HepG2 (cell line): ENCODE results near the gene RDH16. TPM values are rescaled to one million over a fixed set of nuclear protein-coding genes. Genes with fewer than 3 reads are reported as not detected.
A peak's percentile ranks its signal among the peaks of the same experiment; 100 is the strongest.

Source experiments
- ARID4A ChIP-seq: sonication (generic); formaldehyde crosslinking; IDR thresholded peaks from 2 replicates; pipeline ENCODE4 v1.5.0; 2020; ENCODE audit warnings: mild to moderate bottlenecking, missing genetic modification reagents, borderline replicate concordance
- CENPT ChIP-seq: sonication (generic); formaldehyde crosslinking; IDR thresholded peaks from 2 replicates; pipeline ENCODE4 v1.8.0; 2022; ENCODE audit warnings: low read depth, mild to moderate bottlenecking, moderate library complexity, missing genetic modification reagents
- HOXD1 ChIP-seq: sonication (generic); formaldehyde crosslinking; IDR thresholded peaks from 2 replicates; pipeline ENCODE4 v1.5.0; 2020; ENCODE audit warnings: missing genetic modification reagents
- ISL2 ChIP-seq: sonication (generic); formaldehyde crosslinking; IDR thresholded peaks from 2 replicates; pipeline ENCODE4 v1.5.0; 2020; ENCODE audit warnings: missing genetic modification reagents
- JUND ChIP-seq: sonication (generic); formaldehyde crosslinking; IDR thresholded peaks from 2 replicates; pipeline ENCODE4 v1.8.0; 2022; ENCODE audit warnings: mild to moderate bottlenecking, missing genetic modification reagents
- MEF2D ChIP-seq: sonication (generic); formaldehyde crosslinking; IDR thresholded peaks from 2 replicates; pipeline ENCODE4 v1.5.1; 2020; ENCODE audit warnings: mild to moderate bottlenecking, missing genetic modification reagents
- SOX13 ChIP-seq, 3 experiments: fragments of 450-650 bp in 1 of 3; sonication (generic) in 1 of 3; formaldehyde crosslinking in 1 of 3; IDR thresholded peaks in 2 of 3; conservative IDR thresholded peaks in 1 of 3; 2 replicates each; pipeline versions ENCODE4 v1.5.0 to v1.6.1; 2016 to 2020; ENCODE audit warnings: antibody characterized with exemption in 1 of 3, mild to moderate bottlenecking in 1 of 3, missing compliant biosample characterization in 1 of 3, missing genetic modification reagents in 1 of 3, moderate library complexity in 1 of 3
- TOPORS ChIP-seq: sonication (generic); formaldehyde crosslinking; IDR thresholded peaks from 2 replicates; pipeline ENCODE4 v1.8.0; 2023; ENCODE audit warnings: mild to moderate bottlenecking, missing genetic modification reagents
- ZMAT3 ChIP-seq: sonication (generic); formaldehyde crosslinking; conservative IDR thresholded peaks from 2 replicates; pipeline ENCODE4 v1.7.0; 2021; ENCODE audit warnings: missing genetic modification reagents
- ZNF121 ChIP-seq: sonication (generic); formaldehyde crosslinking; IDR thresholded peaks from 2 replicates; pipeline ENCODE4 v1.5.0; 2020; ENCODE audit warnings: mild to moderate bottlenecking, missing genetic modification reagents
- ZNF430 ChIP-seq: sonication (generic); formaldehyde crosslinking; IDR thresholded peaks from 2 replicates; pipeline ENCODE4 v1.9.0; 2021; ENCODE audit warnings: mild to moderate bottlenecking, missing genetic modification reagents
- ZNF792 ChIP-seq: IDR thresholded peaks from 2 replicates; pipeline ENCODE4 v1.6.1; 2016
- ZSCAN21 ChIP-seq: sonication (generic); formaldehyde crosslinking; IDR thresholded peaks from 2 replicates; pipeline ENCODE4 v1.8.0; 2022; ENCODE audit warnings: mild to moderate bottlenecking, missing genetic modification reagents, moderate library complexity, borderline replicate concordance
- ZSCAN25 ChIP-seq: sonication (generic); formaldehyde crosslinking; IDR thresholded peaks from 2 replicates; pipeline ENCODE4 v1.8.0; 2022; ENCODE audit warnings: mild to moderate bottlenecking, missing genetic modification reagents
- polyA plus RNA-seq, 8 experiments: library from polyadenylated mRNA; depleted of rRNA in 3 of 8; stranded (reverse) in 7 of 8; unstranded in 1 of 8; fragments of >200 nt; fragmentation: Illumina TruSeq in 4 of 8; extraction: Trizol in 4 of 8; gene quantifications; 2 replicates each; pipeline versions ENCODE4 v1.2.1 to v1.2.3, GENCODE V29; 2011 to 2016; ENCODE audit warnings: low read depth in 4 of 8, missing spikeins in 1 of 8, mixed read lengths in 1 of 8; ENCODE audit not compliant: insufficient read depth in 1 of 8
- total RNA-seq, 5 experiments: library from RNA; depleted of rRNA; stranded (reverse); fragments of >200 nt; fragmentation: Illumina TruSeq; extraction: Trizol; gene quantifications; 2 replicates each; pipeline ENCODE4 v1.2.3, GENCODE V29; 2016; ENCODE audit warnings: low read depth in 1 of 5
- TF ChIP-seq, protein P1 (sequence below): sonication (generic); formaldehyde crosslinking; IDR thresholded peaks from 2 replicates; pipeline ENCODE4 v1.8.0; 2022; ENCODE audit warnings: missing genetic modification reagents, mild to moderate bottlenecking, moderate library complexity, borderline replicate concordance
- TF ChIP-seq, protein P2 (sequence below): sonication (generic); formaldehyde crosslinking; IDR thresholded peaks from 2 replicates; pipeline ENCODE4 v1.5.0; 2020; ENCODE audit warnings: missing genetic modification reagents
- TF ChIP-seq, protein P3 (sequence below): sonication (generic); formaldehyde crosslinking; IDR thresholded peaks from 2 replicates; pipeline ENCODE4 v1.8.0; 2022; ENCODE audit warnings: mild to moderate bottlenecking, missing genetic modification reagents, moderate library complexity
- TF ChIP-seq, protein P4 (sequence below): sonication (generic); formaldehyde crosslinking; IDR thresholded peaks from 2 replicates; pipeline ENCODE4 v1.4.0; 2020; ENCODE audit warnings: mild to moderate bottlenecking, low read depth, missing genetic modification reagents

The RDH16 gene
- total and polyA plus RNA-seq, 2 of the 13 experiments (the other 11 are each of a cell fraction or from before 2014, with no cell fraction given) = 0.05 to 0.13 TPM

- TF ChIP-seq ARID4A (CRISPR knock-in tag) = peak; percentile 72; the same call in 1 of the 2 replicates
- no peak for TF ChIP-seq CENPT (CRISPR knock-in tag)
- TF ChIP-seq, protein P1, sequence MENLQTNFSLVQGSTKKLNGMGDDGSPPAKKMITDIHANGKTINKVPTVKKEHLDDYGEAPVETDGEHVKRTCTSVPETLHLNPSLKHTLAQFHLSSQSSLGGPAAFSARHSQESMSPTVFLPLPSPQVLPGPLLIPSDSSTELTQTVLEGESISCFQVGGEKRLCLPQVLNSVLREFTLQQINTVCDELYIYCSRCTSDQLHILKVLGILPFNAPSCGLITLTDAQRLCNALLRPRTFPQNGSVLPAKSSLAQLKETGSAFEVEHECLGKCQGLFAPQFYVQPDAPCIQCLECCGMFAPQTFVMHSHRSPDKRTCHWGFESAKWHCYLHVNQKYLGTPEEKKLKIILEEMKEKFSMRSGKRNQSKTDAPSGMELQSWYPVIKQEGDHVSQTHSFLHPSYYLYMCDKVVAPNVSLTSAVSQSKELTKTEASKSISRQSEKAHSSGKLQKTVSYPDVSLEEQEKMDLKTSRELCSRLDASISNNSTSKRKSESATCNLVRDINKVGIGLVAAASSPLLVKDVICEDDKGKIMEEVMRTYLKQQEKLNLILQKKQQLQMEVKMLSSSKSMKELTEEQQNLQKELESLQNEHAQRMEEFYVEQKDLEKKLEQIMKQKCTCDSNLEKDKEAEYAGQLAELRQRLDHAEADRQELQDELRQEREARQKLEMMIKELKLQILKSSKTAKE = 0 out of 2 replicates have a peak, but pooled peaks have one; percentile 37
- TF ChIP-seq, protein P2, sequence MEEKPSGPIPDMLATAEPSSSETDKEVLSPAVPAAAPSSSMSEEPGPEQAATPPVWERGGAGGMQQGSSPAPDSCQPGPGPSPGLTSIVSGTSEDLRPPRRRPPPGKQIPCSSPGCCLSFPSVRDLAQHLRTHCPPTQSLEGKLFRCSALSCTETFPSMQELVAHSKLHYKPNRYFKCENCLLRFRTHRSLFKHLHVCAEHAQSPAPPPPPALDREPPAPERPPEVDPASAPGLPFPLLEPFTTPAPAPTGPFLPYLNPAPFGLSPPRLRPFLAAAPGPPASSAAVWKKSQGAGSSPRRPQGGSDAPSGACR (CRISPR knock-in tag) = peak; percentile 91; the same call in 1 of the 2 replicates
- TF ChIP-seq ZNF430 (CRISPR knock-in tag) = peak; percentile 76
- peak; percentile 89 for TF ChIP-seq JUND (CRISPR knock-in tag)
- TF ChIP-seq ZNF792 = peak; percentile 88; the same call in 1 of the 2 replicates
- peak; percentile 57; the same call in 1 of the 2 replicates for TF ChIP-seq ZMAT3 (CRISPR knock-in tag)
- TF ChIP-seq ISL2 = peak; percentile 83
- peak; percentile 83; the same call in 1 of the 2 replicates for TF ChIP-seq ZSCAN25 (CRISPR knock-in tag)
- TF ChIP-seq, protein P3, sequence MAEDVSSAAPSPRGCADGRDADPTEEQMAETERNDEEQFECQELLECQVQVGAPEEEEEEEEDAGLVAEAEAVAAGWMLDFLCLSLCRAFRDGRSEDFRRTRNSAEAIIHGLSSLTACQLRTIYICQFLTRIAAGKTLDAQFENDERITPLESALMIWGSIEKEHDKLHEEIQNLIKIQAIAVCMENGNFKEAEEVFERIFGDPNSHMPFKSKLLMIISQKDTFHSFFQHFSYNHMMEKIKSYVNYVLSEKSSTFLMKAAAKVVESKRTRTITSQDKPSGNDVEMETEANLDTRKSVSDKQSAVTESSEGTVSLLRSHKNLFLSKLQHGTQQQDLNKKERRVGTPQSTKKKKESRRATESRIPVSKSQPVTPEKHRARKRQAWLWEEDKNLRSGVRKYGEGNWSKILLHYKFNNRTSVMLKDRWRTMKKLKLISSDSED (CRISPR knock-in tag) = no peak
- TF ChIP-seq ZSCAN21 = peak; percentile 46; the same call in 1 of the 2 replicates
- TF ChIP-seq SOX13 (IDR thresholded peaks at IDR 0.05) = peak; percentile 75; the same call in 1 of the 2 replicates
- TF ChIP-seq SOX13 (CRISPR knock-in tag; conservative IDR thresholded peaks at IDR 0.05 in 1 of 2, IDR thresholded peaks at IDR 0.05 in 1 of 2) = peak in 1 of 2 experiments; percentile 89; a peak in 2 of 4 replicates
- TF ChIP-seq HOXD1 (CRISPR knock-in tag) = 0 out of 2 replicates have a peak, but pooled peaks have one; percentile 55
- TF ChIP-seq TOPORS (CRISPR knock-in tag) = peak; percentile 33
- TF ChIP-seq ZNF121 = no peak
- TF ChIP-seq, protein P4, sequence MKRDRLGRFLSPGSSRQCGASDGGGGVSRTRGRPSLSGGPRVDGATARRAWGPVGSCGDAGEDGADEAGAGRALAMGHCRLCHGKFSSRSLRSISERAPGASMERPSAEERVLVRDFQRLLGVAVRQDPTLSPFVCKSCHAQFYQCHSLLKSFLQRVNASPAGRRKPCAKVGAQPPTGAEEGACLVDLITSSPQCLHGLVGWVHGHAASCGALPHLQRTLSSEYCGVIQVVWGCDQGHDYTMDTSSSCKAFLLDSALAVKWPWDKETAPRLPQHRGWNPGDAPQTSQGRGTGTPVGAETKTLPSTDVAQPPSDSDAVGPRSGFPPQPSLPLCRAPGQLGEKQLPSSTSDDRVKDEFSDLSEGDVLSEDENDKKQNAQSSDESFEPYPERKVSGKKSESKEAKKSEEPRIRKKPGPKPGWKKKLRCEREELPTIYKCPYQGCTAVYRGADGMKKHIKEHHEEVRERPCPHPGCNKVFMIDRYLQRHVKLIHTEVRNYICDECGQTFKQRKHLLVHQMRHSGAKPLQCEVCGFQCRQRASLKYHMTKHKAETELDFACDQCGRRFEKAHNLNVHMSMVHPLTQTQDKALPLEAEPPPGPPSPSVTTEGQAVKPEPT = no peak
- TF ChIP-seq MEF2D (CRISPR knock-in tag) = peak; percentile 39; the same call in 1 of the 2 replicates
These were observed 15.9 kb downstream of the RDH16 start (continued) for GRCh38 chr12:56941299-56942017.
